Activated CD4-positive, alpha-beta T cell treated with anti-CD3 and anti-CD28 coated beads, Interleukin-2, amount 10 ng/mL, durations not matched to agents 24 days and 14 days (primary cell): ENCODE data around the gene RPS5. TPM values are rescaled to one million over a fixed set of nuclear protein-coding genes. Genes with fewer than 3 reads are reported as not detected.
"Not testable (repeated sequence)": the region's sequence is repeated elsewhere in the genome, so short reads cannot be mapped to it uniquely, and the experiment has no call there.

Experiments
- DNase-seq: peaks from one replicate; pipeline ENCODE4 v3.0.0; 2022
- H3K27ac Mint-ChIP-seq: one replicate; pipeline ENCODE4 v1.8.0; 2022; ENCODE audit warnings: mild to moderate bottlenecking, mixed read lengths
- H3K27me3 Mint-ChIP-seq: one replicate; pipeline ENCODE4 v1.8.0; 2022; ENCODE audit warnings: mixed read lengths
- H3K36me3 Mint-ChIP-seq: one replicate; pipeline ENCODE4 v1.8.0; 2022; ENCODE audit warnings: low read depth, mild to moderate bottlenecking, mixed read lengths
- H3K4me1 Mint-ChIP-seq: one replicate; pipeline ENCODE4 v1.8.0; 2021; ENCODE audit warnings: mixed read lengths
- H3K4me3 Mint-ChIP-seq: one replicate; pipeline ENCODE4 v1.8.0; 2022; ENCODE audit warnings: mild to moderate bottlenecking, moderate library complexity, mixed read lengths
- H3K9me3 Mint-ChIP-seq: one replicate; pipeline ENCODE4 v1.8.0; 2021; ENCODE audit warnings: mixed read lengths
- intact Hi-C: fragments of 100-400 bp; cut with micrococcal nuclease; formaldehyde crosslinking; loops from one replicate; pipeline ENCODE4 v1.15.1; 2023
- total RNA-seq: library from RNA; stranded (reverse); gene quantifications from 2 replicates; pipeline ENCODE4 v1.2.3, GENCODE V29; 2022

Gene RPS5
- total RNA-seq, 1 donor from 2014 or later, result 1,288 TPM

- Mint-ChIP-seq H3K4me3 (no peak overlapping the region), H3K36me3 (peaks cover 36% of the 10 kb centered on the region), H3K9me3 (peaks cover 36% of the 10 kb centered on the region), H3K4me1 (no peaks in the 10 kb centered on the region), H3K27me3 (no peaks in the 10 kb centered on the region), H3K27ac (no peak overlapping the region)
- intact Hi-C loops, result no loop called here
- no peak for DNase-seq
Measured at GRCh38 chr19:58428617-58429016, 41.5 kb downstream of the RPS5 start.

- peaks cover 32% of the 10 kb centered on the region for H3K9me3 Mint-ChIP-seq
- H3K4me1 Mint-ChIP-seq, result no peaks in the 10 kb centered on the region
- DNase-seq, result no peak
- H3K27me3 Mint-ChIP-seq, result no peaks in the 10 kb centered on the region
- H3K4me3 Mint-ChIP-seq, result no peak overlapping the region
- peaks cover 45% of the 10 kb centered on the region for H3K36me3 Mint-ChIP-seq
- intact Hi-C loops, result no loop called here
- no peak overlapping the region for H3K27ac Mint-ChIP-seq
Measured at GRCh38 chr19:58429745-58430144, 42.7 kb downstream of the RPS5 start.

GRCh38 chr19:58434217-58434616 is 47.1 kb downstream of the RPS5 start:
- Mint-ChIP-seq H3K36me3 (peaks cover 77% of the 10 kb centered on the region), H3K4me3 (no peak overlapping the region), H3K4me1 (peaks cover 8% of the 10 kb centered on the region), H3K9me3 (peaks cover 40% of the 10 kb centered on the region), H3K27ac (no peak overlapping the region), H3K27me3 (no peaks in the 10 kb centered on the region)
- DNase-seq, result no peak
- intact Hi-C loops, result no loop called here

- intact Hi-C loops, result loop anchor here (1.0 kb wide), 7 partner anchors 11 to 162 kb away; partner anchors contain the start of genes ERVK3-1, RPS5, ZNF324B and ZNF584
- Mint-ChIP-seq H3K27me3 (no peaks in the 10 kb centered on the region), H3K27ac (peak within 1 kb of the TSS; percentile 97), H3K4me3 (peak within 1 kb of the TSS; percentile 97), H3K4me1 (peaks cover 21% of the 10 kb centered on the region), H3K9me3 (peaks cover 40% of the 10 kb centered on the region), H3K36me3 (peaks cover 48% of the 10 kb centered on the region)
- peak; percentile 98 for DNase-seq
Measured at GRCh38 chr19:58439576-58440554, 52.8 kb downstream of the RPS5 start, which contains the start of gene ZNF132. ZNF132 (minus strand) TSS chr19:58440153; CDS start chr19:58439821, 332 bp downstream.

DNA sequence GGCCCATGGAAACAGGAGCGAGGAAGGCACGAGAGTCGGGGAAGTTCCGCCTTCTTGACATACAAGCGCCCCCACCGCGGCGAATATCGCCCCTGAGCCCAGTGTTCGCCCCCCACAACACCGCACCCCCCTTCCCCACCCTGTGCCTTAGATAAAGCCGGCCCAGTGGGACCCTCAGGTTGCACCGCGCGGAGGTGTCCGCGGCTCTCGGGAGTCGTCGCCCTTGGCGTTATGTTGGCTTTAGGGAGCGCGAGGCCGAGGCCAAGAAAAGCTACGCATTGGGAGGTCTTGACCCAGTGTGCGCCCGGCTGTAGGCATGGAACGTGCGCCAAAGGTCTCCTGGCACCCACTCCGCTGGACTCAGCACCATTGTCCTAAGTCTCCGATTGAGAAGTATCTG is 53.5 kb downstream of the RPS5 start:
- peak overlapping the region; percentile 97 for H3K27ac Mint-ChIP-seq
- peaks cover 21% of the 10 kb centered on the region for H3K4me1 Mint-ChIP-seq
- peaks cover 36% of the 10 kb centered on the region for H3K9me3 Mint-ChIP-seq
- peaks cover 41% of the 10 kb centered on the region for H3K36me3 Mint-ChIP-seq
- intact Hi-C loops, result loop anchor here (1.0 kb wide), 7 partner anchors 11 to 162 kb away; partner anchors contain the start of genes ERVK3-1, RPS5, ZNF324B and ZNF584
- H3K27me3 Mint-ChIP-seq, result no peaks in the 10 kb centered on the region
- DNase-seq, result no peak
- H3K4me3 Mint-ChIP-seq, result peak overlapping the region; percentile 97

- DNase-seq, H3K27ac Mint-ChIP-seq, intact Hi-C loops, H3K27me3 Mint-ChIP-seq, H3K4me3 Mint-ChIP-seq: not testable (repeated sequence)
- peaks cover 20% of the 10 kb centered on the region for H3K4me1 Mint-ChIP-seq
- H3K36me3 Mint-ChIP-seq, result peaks cover 20% of the 10 kb centered on the region
- peaks cover 31% of the 10 kb centered on the region for H3K9me3 Mint-ChIP-seq
Measured at GRCh38 chr19:58442986-58443385, 55.9 kb downstream of the RPS5 start.

Other genes starting within 250 kb of the RPS5 start
- 1.4 and 2.1 TPM in 2 replicates for gene ZNF329, start 236.5 kb upstream of the RPS5 start, total RNA-seq
- 19.4 and 19.8 TPM in 2 replicates for gene ZNF274, start 204.2 kb upstream of the RPS5 start, total RNA-seq
- gene ZNF544, start 158.4 kb upstream of the RPS5 start, total RNA-seq, result 52.9 and 55.5 TPM in 2 replicates
- gene ZNF8, start 108.3 kb upstream of the RPS5 start, total RNA-seq, result 4.8 and 5.1 TPM in 2 replicates
- 75.2 and 80.7 TPM in 2 replicates for gene ERVK3-1, start 81.9 kb upstream of the RPS5 start, total RNA-seq
- gene ZSCAN22, start 60.3 kb upstream of the RPS5 start, total RNA-seq, result 4.2 and 4.6 TPM in 2 replicates
- 7.6 and 7.7 TPM in 2 replicates for gene A1BG, start 33.8 kb upstream of the RPS5 start, total RNA-seq
- gene ZNF497, start 24.5 kb upstream of the RPS5 start, total RNA-seq, result 0.79 and 1.1 TPM in 2 replicates
- 0.89 and 1.1 TPM in 2 replicates for gene ZNF837, start 6.2 kb upstream of the RPS5 start, total RNA-seq
- 0.54 and 1.1 TPM in 2 replicates for gene RNF225, start 8.4 kb downstream of the RPS5 start, total RNA-seq
- gene ZNF584, start 21.4 kb downstream of the RPS5 start, total RNA-seq, result 17.4 and 17.7 TPM in 2 replicates
- gene ZNF132, start 52.9 kb downstream of the RPS5 start, total RNA-seq, result 3.6 and 3.8 TPM in 2 replicates
- 14.4 and 15.2 TPM in 2 replicates for gene ZNF324B, start 64.4 kb downstream of the RPS5 start, total RNA-seq
- 13.6 and 14.7 TPM in 2 replicates for gene ZNF324, start 79.8 kb downstream of the RPS5 start, total RNA-seq
- gene ZNF446, start 89.1 kb downstream of the RPS5 start, total RNA-seq, result 6.3 and 6.8 TPM in 2 replicates
- gene SLC27A5, start 124.7 kb downstream of the RPS5 start, total RNA-seq, result 24.6 and 27.0 TPM in 2 replicates
- 16.8 and 17.5 TPM in 2 replicates for gene ZBTB45, start 132.5 kb downstream of the RPS5 start, total RNA-seq
- 689 and 698 TPM in 2 replicates for gene TRIM28, start 156.8 kb downstream of the RPS5 start, total RNA-seq
- gene CHMP2A, start 167.8 kb downstream of the RPS5 start, total RNA-seq, result 108 and 114 TPM in 2 replicates
- gene UBE2M, start 171.3 kb downstream of the RPS5 start, total RNA-seq, result 161 and 175 TPM in 2 replicates
- gene MZF1, start 186.1 kb downstream of the RPS5 start, total RNA-seq, result 21.6 and 23.7 TPM in 2 replicates